H9 (cell line): ENCODE results near the gene KLK10. TPM values are rescaled to one million over a fixed set of nuclear protein-coding genes. Genes with fewer than 3 reads are reported as not detected.

Experiments
- DNase-seq: peaks from one replicate; pipeline ENCODE4 v3.0.0-alpha.2; 2017
- H2AFZ ChIP-seq: one replicate; pipeline ENCODE4 v1.6.1; 2013; ENCODE audit warnings: mild to moderate bottlenecking, low read length, control low read depth, moderate library complexity
- H2AK5ac ChIP-seq: 2 replicates; pipeline ENCODE4 v1.6.1; 2013; ENCODE audit warnings: low read length, control low read depth, mixed read lengths; ENCODE audit not compliant: insufficient read length
- H2BK120ac ChIP-seq: one replicate; pipeline ENCODE4 v1.6.1; 2013; ENCODE audit warnings: low read depth, mild to moderate bottlenecking, low read length, control low read depth, inconsistent platforms; ENCODE audit not compliant: poor library complexity, severe bottlenecking
- H2BK12ac ChIP-seq: 2 replicates; pipeline ENCODE4 v1.6.1; 2013; ENCODE audit warnings: low read length, control low read depth, mixed read lengths, low read depth; ENCODE audit not compliant: insufficient read length
- H2BK15ac ChIP-seq: 2 replicates; pipeline ENCODE4 v1.6.1; 2013; ENCODE audit warnings: low read depth, low read length, control low read depth
- H2BK20ac ChIP-seq: one replicate; pipeline ENCODE4 v1.6.1; 2013; ENCODE audit warnings: low read depth, mild to moderate bottlenecking, low read length, control low read depth, inconsistent platforms; ENCODE audit not compliant: poor library complexity, severe bottlenecking
- H2BK5ac ChIP-seq: 2 replicates; pipeline ENCODE4 v1.6.1; 2013; ENCODE audit warnings: low read length, control low read depth, mixed read lengths; ENCODE audit not compliant: insufficient read length
- H3K14ac ChIP-seq: 2 replicates; pipeline ENCODE4 v1.6.1; 2013; ENCODE audit warnings: low read length, control low read depth; ENCODE audit not compliant: insufficient read depth
- H3K18ac ChIP-seq: 2 replicates; pipeline ENCODE4 v1.6.1; 2013; ENCODE audit warnings: low read depth, mild to moderate bottlenecking, mixed read lengths, low read length, control low read depth; ENCODE audit not compliant: insufficient read length
- H3K23ac ChIP-seq: 2 replicates; pipeline ENCODE4 v1.6.1; 2013; ENCODE audit warnings: low read length, control low read depth, mixed read lengths, low read depth; ENCODE audit not compliant: insufficient read length
- H3K23me2 ChIP-seq: 2 replicates; pipeline ENCODE4 v1.6.1; 2013; ENCODE audit warnings: low read depth, mild to moderate bottlenecking, mixed read lengths, low read length, control low read depth; ENCODE audit not compliant: insufficient read length, poor library complexity, severe bottlenecking
- H3K27ac ChIP-seq: 2 replicates; pipeline ENCODE4 v1.5.1; 2013; ENCODE audit warnings: low read length, control low read depth, mixed read lengths, low read depth; ENCODE audit not compliant: insufficient read length
- H3K27me3 ChIP-seq: 2 replicates; pipeline ENCODE4 v1.6.1; 2013; ENCODE audit warnings: low read length, control low read depth, inconsistent platforms; ENCODE audit not compliant: insufficient read depth
- H3K4ac ChIP-seq: 2 replicates; pipeline ENCODE4 v1.6.1; 2013; ENCODE audit warnings: low read depth, mild to moderate bottlenecking, control low read depth, inconsistent platforms, low read length, moderate library complexity
- H3K4me1 ChIP-seq: 2 replicates; pipeline ENCODE4 v1.6.1; 2013; ENCODE audit warnings: low read length, control low read depth, inconsistent platforms; ENCODE audit not compliant: insufficient read depth
- H3K4me2 ChIP-seq: 2 replicates; pipeline ENCODE4 v1.6.1; 2013; ENCODE audit warnings: low read length, control low read depth, mixed read lengths; ENCODE audit not compliant: insufficient read length, insufficient read depth
- H3K56ac ChIP-seq: 2 replicates; pipeline ENCODE4 v1.6.1; 2013; ENCODE audit warnings: low read depth, mild to moderate bottlenecking, mixed read lengths, low read length, control low read depth; ENCODE audit not compliant: insufficient read length
- H3K79me1 ChIP-seq: 2 replicates; pipeline ENCODE4 v1.6.1; 2013; ENCODE audit warnings: low read depth, mild to moderate bottlenecking, moderate library complexity, low read length, control low read depth, inconsistent platforms; ENCODE audit not compliant: insufficient read depth, poor library complexity, severe bottlenecking
- H3K79me2 ChIP-seq: 2 replicates; pipeline ENCODE4 v1.6.1; 2013; ENCODE audit warnings: low read length, control low read depth, inconsistent platforms; ENCODE audit not compliant: insufficient read depth
- H3K9ac ChIP-seq: 2 replicates; pipeline ENCODE4 v1.6.1; 2013; ENCODE audit warnings: low read length, control low read depth, mixed read lengths; ENCODE audit not compliant: insufficient read length; ENCODE audit errors: extremely low read depth
- H3K9me3 ChIP-seq: one replicate; pipeline ENCODE4 v1.6.1; 2013; ENCODE audit warnings: low read depth, low read length, inconsistent platforms; ENCODE audit not compliant: control insufficient read depth
- H3T11ph ChIP-seq: one replicate; pipeline ENCODE4 v1.6.1; 2013; ENCODE audit warnings: mild to moderate bottlenecking, low read length, control low read depth, inconsistent platforms
- H4K20me1 ChIP-seq: one replicate; pipeline ENCODE4 v1.6.1; 2013; ENCODE audit not compliant: control insufficient read depth, insufficient read length, insufficient read depth
- H4K5ac ChIP-seq: 2 replicates; pipeline ENCODE4 v1.6.1; 2013; ENCODE audit warnings: low read depth, mild to moderate bottlenecking, mixed read lengths, low read length, control low read depth; ENCODE audit not compliant: insufficient read length
- H4K8ac ChIP-seq: replicated peaks from 2 replicates; pipeline ENCODE4 v1.6.1; 2013; ENCODE audit warnings: low read length, control low read depth, mixed read lengths, low read depth; ENCODE audit not compliant: insufficient read length
- H4K91ac ChIP-seq: 2 replicates; pipeline ENCODE4 v1.6.1; 2013; ENCODE audit warnings: low read depth, mild to moderate bottlenecking, moderate library complexity, mixed read lengths, low read length, control low read depth; ENCODE audit not compliant: insufficient read length
- H3K27ac Mint-ChIP-seq, 3 experiments: 2 replicates in 2 of 3; 3 replicates in 1 of 3; pipeline ENCODE4 v1.8.0; 2020 to 2021; ENCODE audit warnings: mixed read lengths in 3 of 3, mild to moderate bottlenecking in 1 of 3, moderate library complexity in 1 of 3
- H3K27me3 Mint-ChIP-seq: 2 replicates; pipeline ENCODE4 v1.8.0; 2021; ENCODE audit warnings: low read depth, mild to moderate bottlenecking, moderate library complexity, mixed read lengths
- H3K36me3 Mint-ChIP-seq, 3 experiments: 2 replicates in 2 of 3; 3 replicates in 1 of 3; pipeline ENCODE4 v1.8.0; 2020 to 2021; ENCODE audit warnings: low read depth in 3 of 3, mixed read lengths in 3 of 3; ENCODE audit not compliant: insufficient read depth in 1 of 3
- H3K4me1 Mint-ChIP-seq, 2 experiments: 2 replicates each; pipeline ENCODE4 v1.8.0; 2020; ENCODE audit warnings: mixed read lengths in 2 of 2
- H3K4me3 Mint-ChIP-seq, 2 experiments: 2 replicates in 1 of 2; 3 replicates in 1 of 2; pipeline ENCODE4 v1.8.0; 2020 to 2021; ENCODE audit warnings: mild to moderate bottlenecking in 2 of 2, mixed read lengths in 2 of 2, moderate library complexity in 1 of 2
- H3K9me3 Mint-ChIP-seq, 2 experiments: 2 replicates in 1 of 2; 3 replicates in 1 of 2; pipeline ENCODE4 v1.8.0; 2020; ENCODE audit warnings: mild to moderate bottlenecking in 2 of 2, mixed read lengths in 2 of 2, moderate library complexity in 1 of 2
- WGBS: extraction: QIAGEN DNeasy Blood & Tissue Kit; methylation state at CpG from one replicate; pipeline ENCODE4 v1.1.7; 2013; ENCODE audit warnings: missing lambda C conversion rate, low lambda C conversion rate, mixed read lengths; ENCODE audit not compliant: insufficient read length; ENCODE audit errors: extremely low coverage; 5-methylcytosine and 5-hydroxymethylcytosine counted together
- total RNA-seq: library from RNA; stranded (reverse); gene quantifications from 2 replicates; pipeline ENCODE4 v1.2.1, GENCODE V29; 2021
- TF ChIP-seq, protein P1 (sequence below): fragments of 200-600 bp; sonication (generic); conservative IDR thresholded peaks from 3 replicates; pipeline ENCODE4 v1.8.0; 2021; ENCODE audit warnings: antibody characterized with exemption, mild to moderate bottlenecking

KLK10 gene
- total RNA-seq, 1 experiment from 2014 or later, result 1.3 TPM

DNA sequence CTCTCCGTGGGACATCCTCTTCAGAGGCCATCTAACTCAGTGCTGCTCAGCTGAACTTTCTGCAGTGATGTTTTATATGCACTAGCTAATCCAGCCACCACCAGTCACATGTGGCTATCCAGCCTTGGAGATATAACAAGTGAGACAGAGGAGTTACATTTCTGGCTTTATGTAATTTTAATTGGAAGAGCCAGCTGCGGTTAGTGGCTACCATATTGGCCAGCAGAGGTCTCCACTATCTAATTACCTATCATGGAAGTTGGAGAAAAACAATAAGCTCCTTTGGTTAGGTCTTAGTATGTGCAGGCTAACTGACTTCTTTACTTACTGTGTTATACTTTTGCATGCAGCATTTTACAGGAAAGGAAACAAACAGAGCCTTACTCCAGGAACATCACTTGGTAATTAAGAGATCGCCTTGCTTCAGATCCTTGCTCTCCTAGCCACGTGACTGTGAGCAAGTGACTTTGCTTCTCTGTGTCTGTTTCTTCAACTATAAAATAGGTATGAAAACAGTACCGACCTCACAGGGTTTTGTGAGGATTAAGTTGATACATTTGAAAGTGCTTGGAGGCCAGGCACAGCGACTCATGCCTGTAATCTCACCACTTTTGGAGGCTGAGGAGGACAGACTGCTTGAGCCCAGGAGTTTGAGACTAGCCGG, 1.6 kb upstream of the KLK10 start:
- H3K27me3 ChIP-seq, result no peaks in the 10 kb centered on the region; the same call in 1 of the 2 replicates
- no peak overlapping the region for H2AFZ ChIP-seq
- Mint-ChIP-seq H3K27ac (no peak overlapping the region), H3K4me3 (no peak overlapping the region), H3K4me1 (peaks cover 29 to 46% of the 10 kb centered on the region in 2 experiments), H3K9me3 (peaks cover 0 to 13% of the 10 kb centered on the region in 2 experiments; a peak in 3 of 5 replicates), H3K36me3 (peaks cover 0 to 2% (median 0%) of the 10 kb centered on the region in 3 experiments; a peak in 2 of 7 replicates), H3K27me3 (peaks cover 53% of the 10 kb centered on the region)
- no peak overlapping the region for H3T11ph ChIP-seq
- H2BK12ac ChIP-seq, result no peak overlapping the region
- H3K4ac ChIP-seq, result no peak overlapping the region
- H3K79me2 ChIP-seq, result no peaks in the 10 kb centered on the region
- no peak overlapping the region for H2BK20ac ChIP-seq
- no peak overlapping the region for H3K23ac ChIP-seq
- H3K79me1 ChIP-seq, result no peaks in the 10 kb centered on the region
- H3K9ac ChIP-seq, result no peak overlapping the region
- H2BK5ac ChIP-seq, result no peak overlapping the region
- H3K27ac ChIP-seq, result no peak overlapping the region
- no CpG with 5 or more reads among the region's 7 CpGs for WGBS
- peaks cover 16% of the 10 kb centered on the region for H3K23me2 ChIP-seq
- no peaks in the 10 kb centered on the region for H4K20me1 ChIP-seq
- H2BK15ac ChIP-seq, result no peak overlapping the region
- TF ChIP-seq, protein P1, sequence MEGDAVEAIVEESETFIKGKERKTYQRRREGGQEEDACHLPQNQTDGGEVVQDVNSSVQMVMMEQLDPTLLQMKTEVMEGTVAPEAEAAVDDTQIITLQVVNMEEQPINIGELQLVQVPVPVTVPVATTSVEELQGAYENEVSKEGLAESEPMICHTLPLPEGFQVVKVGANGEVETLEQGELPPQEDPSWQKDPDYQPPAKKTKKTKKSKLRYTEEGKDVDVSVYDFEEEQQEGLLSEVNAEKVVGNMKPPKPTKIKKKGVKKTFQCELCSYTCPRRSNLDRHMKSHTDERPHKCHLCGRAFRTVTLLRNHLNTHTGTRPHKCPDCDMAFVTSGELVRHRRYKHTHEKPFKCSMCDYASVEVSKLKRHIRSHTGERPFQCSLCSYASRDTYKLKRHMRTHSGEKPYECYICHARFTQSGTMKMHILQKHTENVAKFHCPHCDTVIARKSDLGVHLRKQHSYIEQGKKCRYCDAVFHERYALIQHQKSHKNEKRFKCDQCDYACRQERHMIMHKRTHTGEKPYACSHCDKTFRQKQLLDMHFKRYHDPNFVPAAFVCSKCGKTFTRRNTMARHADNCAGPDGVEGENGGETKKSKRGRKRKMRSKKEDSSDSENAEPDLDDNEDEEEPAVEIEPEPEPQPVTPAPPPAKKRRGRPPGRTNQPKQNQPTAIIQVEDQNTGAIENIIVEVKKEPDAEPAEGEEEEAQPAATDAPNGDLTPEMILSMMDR, result peak; percentile 85
- H3K4me2 ChIP-seq, result no peak overlapping the region
- no peak overlapping the region for H3K56ac ChIP-seq
- no peak overlapping the region for H3K14ac ChIP-seq
- H3K9me3 ChIP-seq, result no peaks in the 10 kb centered on the region
- H2AK5ac ChIP-seq, result no peak overlapping the region
- H2BK120ac ChIP-seq, result no peak overlapping the region
- no peak overlapping the region for H4K5ac ChIP-seq
- no peak for DNase-seq
- H4K91ac ChIP-seq, result no peak overlapping the region
- H3K4me1 ChIP-seq, result no peaks in the 10 kb centered on the region
- no peak overlapping the region for H3K18ac ChIP-seq
- no peak overlapping the region for H4K8ac ChIP-seq
